Measurements from ENCODE around the gene DUOX2.

DNA sequence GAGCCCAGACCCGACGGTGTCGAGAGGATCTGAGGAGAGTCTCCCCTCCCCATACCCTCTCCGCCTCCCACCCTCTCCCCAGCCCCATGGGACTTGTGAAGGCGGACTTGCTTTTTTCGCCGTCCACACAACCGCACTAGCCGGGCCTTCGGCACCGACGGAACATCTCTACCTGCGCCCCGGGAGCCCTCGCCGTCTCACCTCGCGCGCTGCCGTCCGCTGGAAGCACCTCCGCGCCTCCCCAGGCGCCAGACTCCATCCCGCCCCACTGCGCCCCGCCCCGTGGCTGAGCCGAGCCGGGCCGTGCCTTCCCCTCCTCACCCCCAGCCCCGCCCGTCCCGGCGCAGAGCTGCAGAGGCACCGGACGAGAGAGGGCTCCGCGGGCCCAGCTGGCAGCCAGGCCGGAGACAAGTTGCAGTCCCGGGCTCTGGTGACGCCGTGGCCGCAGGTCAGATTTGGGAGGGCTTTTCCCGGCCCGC is 15.7 kb upstream of the DUOX2 start, which contains the start of the genes DUOX1 and DUOXA1:
- TF ChIP-seq, protein P1, sequence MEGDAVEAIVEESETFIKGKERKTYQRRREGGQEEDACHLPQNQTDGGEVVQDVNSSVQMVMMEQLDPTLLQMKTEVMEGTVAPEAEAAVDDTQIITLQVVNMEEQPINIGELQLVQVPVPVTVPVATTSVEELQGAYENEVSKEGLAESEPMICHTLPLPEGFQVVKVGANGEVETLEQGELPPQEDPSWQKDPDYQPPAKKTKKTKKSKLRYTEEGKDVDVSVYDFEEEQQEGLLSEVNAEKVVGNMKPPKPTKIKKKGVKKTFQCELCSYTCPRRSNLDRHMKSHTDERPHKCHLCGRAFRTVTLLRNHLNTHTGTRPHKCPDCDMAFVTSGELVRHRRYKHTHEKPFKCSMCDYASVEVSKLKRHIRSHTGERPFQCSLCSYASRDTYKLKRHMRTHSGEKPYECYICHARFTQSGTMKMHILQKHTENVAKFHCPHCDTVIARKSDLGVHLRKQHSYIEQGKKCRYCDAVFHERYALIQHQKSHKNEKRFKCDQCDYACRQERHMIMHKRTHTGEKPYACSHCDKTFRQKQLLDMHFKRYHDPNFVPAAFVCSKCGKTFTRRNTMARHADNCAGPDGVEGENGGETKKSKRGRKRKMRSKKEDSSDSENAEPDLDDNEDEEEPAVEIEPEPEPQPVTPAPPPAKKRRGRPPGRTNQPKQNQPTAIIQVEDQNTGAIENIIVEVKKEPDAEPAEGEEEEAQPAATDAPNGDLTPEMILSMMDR (conservative IDR thresholded peaks at IDR 0.05), result no peak
- no peak for TF ChIP-seq EZH2 (IDR thresholded peaks at IDR 0.05; ENCODE audit: low read depth)
